ENCODE results near the gene IGSF9B. TPM values are rescaled to one million over a fixed set of nuclear protein-coding genes. Genes with fewer than 3 reads are reported as not detected.

IGSF9B gene
- total RNA-seq, 1 donor from 2014 or later: 13.1 TPM

GRCh38 chr11:133921513-133921912, 35.3 kb downstream of the IGSF9B start:
- Histone ChIP-seq H3K4me1 (ENCODE audit: insufficient read depth, low read length) (no peaks in the 10 kb centered on the region), H3K79me2 (ENCODE audit: insufficient read depth, low read length) (no peaks in the 10 kb centered on the region), H3K9ac (ENCODE audit: low read length) (no peak overlapping the region), H4K20me1 (ENCODE audit: insufficient read depth, low read length) (no peaks in the 10 kb centered on the region), H3K27me3 (ENCODE audit: insufficient read depth, low read length) (no peaks in the 10 kb centered on the region), H3K4me2 (ENCODE audit: low read length) (no peak overlapping the region), H3K9me3 (ENCODE audit: insufficient read depth, low read depth, low read length) (no peaks in the 10 kb centered on the region), H2AFZ (ENCODE audit: low read depth, low read length) (no peak overlapping the region), H3K36me3 (ENCODE audit: insufficient read depth, low read length) (no peaks in the 10 kb centered on the region), H3K4me3 (ENCODE audit: insufficient read depth, low read depth, low read length) (no peak overlapping the region), H3K27ac (ENCODE audit: low read depth, low read length) (no peak overlapping the region)
- peaks cover 3% of the 10 kb centered on the region for H3K9me3 Mint-ChIP-seq (ENCODE audit: unreplicated experiment)
- TF ChIP-seq EZH2 (IDR thresholded peaks at IDR 0.05; ENCODE audit: insufficient read depth, low read length) (no peak), CTCF (IDR thresholded peaks at IDR 0.05; ENCODE audit: insufficient read depth, low read depth, low read length) (no peak)
- no peaks in the 10 kb centered on the region for H3K4me1 Mint-ChIP-seq (ENCODE audit: low read depth, unreplicated experiment)
- no peak overlapping the region for H3K27ac Mint-ChIP-seq (ENCODE audit: unreplicated experiment)
- peaks cover 23% of the 10 kb centered on the region for H3K36me3 Mint-ChIP-seq (ENCODE audit: low read depth, unreplicated experiment)
- no peak overlapping the region for H3K4me3 Mint-ChIP-seq (ENCODE audit: unreplicated experiment)
- peaks cover 5% of the 10 kb centered on the region for H3K27me3 Mint-ChIP-seq (ENCODE audit: low read depth, unreplicated experiment)
- no peak for FAIRE-seq
- no peak for DNase-seq (ENCODE audit: low read depth)

DNA sequence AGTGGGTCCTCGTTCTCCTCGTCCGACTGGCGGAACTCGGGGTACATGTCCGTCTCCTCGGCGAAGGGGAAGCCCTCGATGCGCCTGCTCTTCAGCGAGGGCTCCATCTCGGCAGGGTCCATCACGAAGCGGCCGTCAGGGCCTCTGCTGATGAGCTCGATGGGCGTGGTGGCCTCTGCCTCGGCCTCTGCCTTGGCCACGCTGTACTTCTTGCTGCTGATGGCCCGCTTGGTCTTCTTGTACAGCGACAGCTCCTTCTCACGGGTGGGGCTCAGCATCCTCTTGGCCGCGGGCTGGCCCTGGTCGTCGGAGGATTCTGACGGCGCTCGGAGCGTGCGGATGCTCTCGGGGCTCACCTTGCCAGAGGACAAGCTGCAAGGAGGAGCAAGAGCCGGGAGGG, 35.7 kb downstream of the IGSF9B start:
- no peak overlapping the region for H2AFZ ChIP-seq (ENCODE audit: low read depth, low read length)
- H4K20me1 ChIP-seq (ENCODE audit: insufficient read depth, low read length): no peaks in the 10 kb centered on the region
- H3K9ac ChIP-seq (ENCODE audit: low read length): no peak overlapping the region
- H3K27me3 ChIP-seq (ENCODE audit: insufficient read depth, low read length): no peaks in the 10 kb centered on the region
- no peak for TF ChIP-seq CTCF (IDR thresholded peaks at IDR 0.05; ENCODE audit: insufficient read depth, low read depth, low read length)
- no peak for TF ChIP-seq EZH2 (IDR thresholded peaks at IDR 0.05; ENCODE audit: insufficient read depth, low read length)
- peaks cover 3% of the 10 kb centered on the region for H3K9me3 Mint-ChIP-seq (ENCODE audit: unreplicated experiment)
- peaks cover 22% of the 10 kb centered on the region for H3K36me3 Mint-ChIP-seq (ENCODE audit: low read depth, unreplicated experiment)
- H3K4me3 Mint-ChIP-seq (ENCODE audit: unreplicated experiment): no peak overlapping the region
- H3K79me2 ChIP-seq (ENCODE audit: insufficient read depth, low read length): no peaks in the 10 kb centered on the region
- H3K27me3 Mint-ChIP-seq (ENCODE audit: low read depth, unreplicated experiment): peaks cover 7% of the 10 kb centered on the region
- H3K27ac ChIP-seq (ENCODE audit: low read depth, low read length): no peak overlapping the region
- no peak overlapping the region for H3K27ac Mint-ChIP-seq (ENCODE audit: unreplicated experiment)
- H3K4me2 ChIP-seq (ENCODE audit: low read length): no peak overlapping the region
- no peak overlapping the region for H3K4me3 ChIP-seq (ENCODE audit: insufficient read depth, low read depth, low read length)
- DNase-seq (ENCODE audit: low read depth) (no peak), FAIRE-seq (no peak)
- H3K4me1 Mint-ChIP-seq (ENCODE audit: low read depth, unreplicated experiment): no peaks in the 10 kb centered on the region
- no peaks in the 10 kb centered on the region for H3K4me1 ChIP-seq (ENCODE audit: insufficient read depth, low read length)
- H3K36me3 ChIP-seq (ENCODE audit: insufficient read depth, low read length): no peaks in the 10 kb centered on the region
- H3K9me3 ChIP-seq (ENCODE audit: insufficient read depth, low read depth, low read length): no peaks in the 10 kb centered on the region

- Histone ChIP-seq H3K4me3 (ENCODE audit: insufficient read depth, low read depth, low read length) (no peak overlapping the region), H3K36me3 (ENCODE audit: insufficient read depth, low read length) (no peaks in the 10 kb centered on the region), H3K4me2 (ENCODE audit: low read length) (no peak overlapping the region), H2AFZ (ENCODE audit: low read depth, low read length) (no peak overlapping the region), H3K4me1 (ENCODE audit: insufficient read depth, low read length) (no peaks in the 10 kb centered on the region), H3K27me3 (ENCODE audit: insufficient read depth, low read length) (no peaks in the 10 kb centered on the region), H4K20me1 (ENCODE audit: insufficient read depth, low read length) (no peaks in the 10 kb centered on the region), H3K27ac (ENCODE audit: low read depth, low read length) (no peak overlapping the region), H3K79me2 (ENCODE audit: insufficient read depth, low read length) (no peaks in the 10 kb centered on the region), H3K9me3 (ENCODE audit: insufficient read depth, low read depth, low read length) (no peaks in the 10 kb centered on the region), H3K9ac (ENCODE audit: low read length) (no peak overlapping the region)
- Mint-ChIP-seq H3K4me3 (ENCODE audit: unreplicated experiment) (no peak overlapping the region), H3K9me3 (ENCODE audit: unreplicated experiment) (peaks cover 3% of the 10 kb centered on the region), H3K27ac (ENCODE audit: unreplicated experiment) (no peak overlapping the region), H3K4me1 (ENCODE audit: low read depth, unreplicated experiment) (no peaks in the 10 kb centered on the region), H3K36me3 (ENCODE audit: low read depth, unreplicated experiment) (peaks cover 17% of the 10 kb centered on the region), H3K27me3 (ENCODE audit: low read depth, unreplicated experiment) (peaks cover 8% of the 10 kb centered on the region)
- TF ChIP-seq CTCF (IDR thresholded peaks at IDR 0.05; ENCODE audit: insufficient read depth, low read depth, low read length): no peak
- TF ChIP-seq EZH2 (IDR thresholded peaks at IDR 0.05; ENCODE audit: insufficient read depth, low read length): no peak
- DNase-seq (ENCODE audit: low read depth) (no peak), FAIRE-seq (no peak)
These were observed 36.4 kb downstream of the IGSF9B start for GRCh38 chr11:133920109-133920990.
